GM18951 (cell line): ENCODE measurements around the gene ADRB1.

Source experiments
- POLR2A ChIP-seq: IDR thresholded peaks from 4 replicates; pipeline ENCODE4 v1.6.1; 2011; ENCODE audit warnings: mild to moderate bottlenecking; ENCODE audit not compliant: insufficient read length, insufficient read depth; ENCODE audit errors: extremely low read depth
- in situ Hi-C: fragments of 300-500 bp; cut with MboI; formaldehyde crosslinking; loops from one replicate; pipeline ENCODE4 v1.12.0; 2022; ENCODE audit warnings: low sequenced_read_pairs, mixed read lengths, inconsistent platforms; ENCODE audit not compliant: unreplicated experiment

Gene ADRB1

GRCh38 chr10:114075093-114075492 lies 31.4 kb downstream of the ADRB1 start:
- in situ Hi-C loops = no loop called here
- no peak for TF ChIP-seq POLR2A

GRCh38 chr10:114077347-114077746 lies 33.7 kb downstream of the ADRB1 start:
- in situ Hi-C loops = no loop called here
- no peak for TF ChIP-seq POLR2A

- in situ Hi-C loops = no loop called here
- no peak for TF ChIP-seq POLR2A
Measured at GRCh38 chr10:114077815-114078219, 34.2 kb downstream of the ADRB1 start.

- in situ Hi-C loops = no loop called here
- TF ChIP-seq POLR2A = no peak
Measured at GRCh38 chr10:114078346-114078745, 34.7 kb downstream of the ADRB1 start.

- in situ Hi-C loops = no loop called here
- no peak for TF ChIP-seq POLR2A
Measured at GRCh38 chr10:114079421-114079820, 35.8 kb downstream of the ADRB1 start.

GRCh38 chr10:114081911-114082583 lies 38.4 kb downstream of the ADRB1 start:
- in situ Hi-C loops = no loop called here

GRCh38 chr10:114083040-114083439 lies 39.4 kb downstream of the ADRB1 start:
- in situ Hi-C loops = no loop called here
- no peak for TF ChIP-seq POLR2A

More at GRCh38 chr10:114081911-114082583, 38.4 kb downstream of the ADRB1 start:
- TF ChIP-seq POLR2A = no peak

- in situ Hi-C loops = no loop called here
- no peak for TF ChIP-seq POLR2A
Measured at GRCh38 chr10:114084215-114084614, 40.5 kb downstream of the ADRB1 start.

- TF ChIP-seq POLR2A = no peak
- in situ Hi-C loops = no loop called here
Measured at GRCh38 chr10:114087255-114087654, 43.6 kb downstream of the ADRB1 start.

GRCh38 chr10:114087655-114088054 lies 44.0 kb downstream of the ADRB1 start:
- TF ChIP-seq POLR2A = no peak
- in situ Hi-C loops = no loop called here

GRCh38 chr10:114094795-114095194 lies 51.1 kb downstream of the ADRB1 start:
- TF ChIP-seq POLR2A = no peak

GRCh38 chr10:114095559-114096337 lies 52.1 kb downstream of the ADRB1 start:
- no peak for TF ChIP-seq POLR2A
- in situ Hi-C loops = no loop called here

More at GRCh38 chr10:114094795-114095194, 51.1 kb downstream of the ADRB1 start:
- in situ Hi-C loops = no loop called here
